ENCODE results near the gene RHBDF2.

RHBDF2 gene

GRCh38 chr17:76472726-76473125 is 28.5 kb downstream of the RHBDF2 start:
- no peak overlapping the region for H3K4me3 ChIP-seq (ENCODE audit: control insufficient read depth, low read depth, low read length)
- DNase-seq (ENCODE audit: low read depth) = no peak
- TF ChIP-seq CTCF (IDR thresholded peaks at IDR 0.05; ENCODE audit: control insufficient read depth, insufficient read depth, low read depth, low read length, missing control alignments) = no peak

- H3K4me3 ChIP-seq (ENCODE audit: control insufficient read depth, low read depth, low read length) = no peak overlapping the region
- TF ChIP-seq CTCF (IDR thresholded peaks at IDR 0.05; ENCODE audit: control insufficient read depth, insufficient read depth, low read depth, low read length, missing control alignments) = no peak
- no peak for DNase-seq (ENCODE audit: low read depth)
Measured at GRCh38 chr17:76472258-76472645, 29.0 kb downstream of the RHBDF2 start.

GRCh38 chr17:76471498-76472257 is 29.5 kb downstream of the RHBDF2 start:
- TF ChIP-seq CTCF (IDR thresholded peaks at IDR 0.05; ENCODE audit: control insufficient read depth, insufficient read depth, low read depth, low read length, missing control alignments) = no peak
- H3K4me3 ChIP-seq (ENCODE audit: control insufficient read depth, low read depth, low read length) = no peak overlapping the region
- no peak for DNase-seq (ENCODE audit: low read depth)

GRCh38 chr17:76469991-76470739 is 31.1 kb downstream of the RHBDF2 start:
- no peak for TF ChIP-seq CTCF (IDR thresholded peaks at IDR 0.05; ENCODE audit: control insufficient read depth, insufficient read depth, low read depth, low read length, missing control alignments)
- no peak overlapping the region for H3K4me3 ChIP-seq (ENCODE audit: control insufficient read depth, low read depth, low read length)
- DNase-seq (ENCODE audit: low read depth) = no peak

- no peak overlapping the region for H3K4me3 ChIP-seq (ENCODE audit: control insufficient read depth, low read depth, low read length)
- no peak for DNase-seq (ENCODE audit: low read depth)
Measured at GRCh38 chr17:76469076-76469990, 31.9 kb downstream of the RHBDF2 start.

More at GRCh38 chr17:76469076-76469990, 31.9 kb downstream of the RHBDF2 start:
- no peak for TF ChIP-seq CTCF (IDR thresholded peaks at IDR 0.05; ENCODE audit: control insufficient read depth, insufficient read depth, low read depth, low read length, missing control alignments)
